CD4-positive, alpha-beta T cell treated with Interleukin-4 for 4 hours (primary cell): ENCODE data around the gene MAB21L4.

Experiments used
- DNase-seq: peaks from one replicate; pipeline ENCODE4 v3.0.0-alpha.2; 2020

Gene MAB21L4

DNA sequence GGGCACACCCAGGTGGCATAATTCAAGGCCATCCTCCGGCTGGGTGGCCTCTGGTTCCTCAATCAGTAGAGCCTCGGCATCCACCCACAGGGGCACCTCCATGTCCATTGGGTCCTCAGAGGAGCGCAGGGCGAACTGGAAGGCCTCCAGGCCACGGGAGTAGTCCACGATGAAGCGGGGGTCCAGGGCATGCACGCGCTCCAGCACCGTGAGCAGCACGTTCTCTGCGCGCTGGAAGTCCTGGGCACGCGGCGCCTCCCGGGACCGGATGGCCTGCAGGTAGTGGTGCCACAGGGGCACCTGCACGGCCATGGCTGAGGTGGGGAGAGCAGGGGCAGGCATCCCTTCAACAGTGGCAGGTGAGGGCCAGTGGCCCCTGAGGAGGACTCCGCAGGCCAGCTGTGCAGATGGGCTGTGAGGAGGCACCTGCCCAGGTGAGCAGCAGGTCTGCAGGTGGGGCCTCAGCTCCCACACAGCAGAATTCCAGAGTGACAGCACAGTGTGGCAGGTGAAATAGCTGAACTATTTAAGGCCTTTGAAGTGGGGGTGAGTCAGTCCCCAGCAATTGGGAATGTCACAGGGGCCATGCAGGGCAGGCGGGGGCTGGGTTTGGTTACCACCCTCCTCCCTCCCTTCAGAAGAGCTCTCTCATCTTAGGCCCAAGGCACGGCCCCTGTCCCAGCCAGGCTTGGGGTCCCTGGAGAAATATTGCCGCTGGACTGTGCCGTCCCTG is at the start of gene MAB21L4:
MAB21L4 (minus strand) TSS at position 501 of the 733 bp plus-strand sequence; CDS start at position 342, 159 bp downstream.
- DNase-seq, result no peak

DNA sequence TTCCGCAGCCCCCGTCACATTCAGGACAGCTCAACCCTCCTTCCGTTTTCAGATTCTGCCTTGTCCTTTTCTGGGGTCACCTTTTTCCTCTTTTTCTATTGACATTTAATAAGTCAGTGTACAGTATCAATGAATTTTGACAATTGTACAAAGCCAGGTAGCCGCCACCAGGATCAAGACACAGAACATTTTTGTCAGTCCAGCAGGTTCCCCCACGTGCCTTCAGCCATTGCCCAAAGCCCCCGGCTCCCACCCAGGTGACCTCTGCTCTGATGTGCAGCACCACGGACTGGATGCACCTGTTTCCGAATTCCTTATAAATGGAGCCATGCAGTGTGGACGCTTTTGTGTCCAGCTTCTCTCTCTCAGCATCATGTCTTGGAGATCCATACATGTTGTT is 40.1 kb upstream of the MAB21L4 start:
- DNase-seq, result no peak

DNA sequence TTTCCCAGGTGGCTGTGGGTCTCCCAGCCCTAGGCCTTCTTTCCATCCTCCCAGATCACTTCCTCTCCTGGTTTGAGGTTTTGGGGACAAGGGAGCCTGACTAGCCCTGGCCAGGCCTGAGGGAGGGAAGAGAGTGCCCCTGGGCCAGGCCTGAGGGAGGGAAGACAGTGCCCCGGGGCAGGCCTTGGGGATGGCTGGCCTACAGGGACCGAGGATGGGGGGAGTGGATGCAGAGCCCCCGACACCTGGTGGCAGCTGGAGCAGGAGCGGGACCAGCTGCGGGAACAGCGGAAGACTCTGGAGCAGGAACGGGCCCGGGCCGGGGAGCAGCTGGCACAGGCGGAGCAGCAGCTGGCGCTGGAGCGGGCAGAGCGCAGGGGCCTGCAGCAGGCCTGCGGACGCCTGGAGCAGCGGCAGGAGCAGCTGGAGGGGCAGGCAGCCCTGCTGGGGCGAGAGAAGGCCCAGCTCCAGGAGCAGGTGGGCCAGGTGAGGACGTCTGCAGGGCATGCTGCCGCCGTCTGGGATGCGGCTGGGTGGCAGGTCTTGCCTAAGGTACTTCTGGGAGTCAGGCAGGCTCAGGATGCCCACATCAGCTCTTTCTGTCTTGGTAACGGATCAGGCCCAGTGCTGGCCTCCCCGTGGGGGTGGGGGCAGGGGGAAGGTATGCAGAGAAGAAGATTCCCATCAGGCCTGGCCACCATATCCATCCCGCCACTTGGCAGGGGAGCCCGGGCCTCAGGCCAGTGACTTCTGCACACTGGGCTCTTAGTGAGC is 39.3 kb upstream of the MAB21L4 start:
- DNase-seq, result no peak

DNA sequence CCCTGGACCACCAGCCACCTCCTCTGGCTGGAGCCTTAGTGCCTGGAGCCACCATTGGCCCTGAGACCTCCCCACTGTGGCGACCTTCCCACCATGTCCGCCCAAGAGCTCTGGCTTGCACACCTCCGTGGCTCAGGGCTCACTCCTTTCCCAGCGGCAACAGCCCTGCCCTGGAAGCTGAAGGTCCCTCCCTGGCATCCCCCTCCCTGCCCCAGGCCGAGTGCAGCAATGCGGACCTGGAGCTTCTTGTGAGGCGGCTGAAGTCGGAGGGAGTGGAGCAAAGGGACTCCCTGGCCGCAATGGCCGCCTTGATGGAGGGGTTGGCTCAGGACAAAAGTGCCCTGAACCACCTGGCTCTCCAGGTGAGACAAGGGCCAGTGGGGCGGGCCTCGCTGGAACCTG is 38.7 kb upstream of the MAB21L4 start:
- DNase-seq, result no peak

- DNase-seq, result no peak
Measured at GRCh38 chr2:240933966-240934700, 38.2 kb upstream of the MAB21L4 start.

GRCh38 chr2:240933048-240933965 is 37.4 kb upstream of the MAB21L4 start:
- no peak for DNase-seq

- no peak for DNase-seq
Measured at GRCh38 chr2:240932724-240933047, 36.7 kb upstream of the MAB21L4 start.

DNA sequence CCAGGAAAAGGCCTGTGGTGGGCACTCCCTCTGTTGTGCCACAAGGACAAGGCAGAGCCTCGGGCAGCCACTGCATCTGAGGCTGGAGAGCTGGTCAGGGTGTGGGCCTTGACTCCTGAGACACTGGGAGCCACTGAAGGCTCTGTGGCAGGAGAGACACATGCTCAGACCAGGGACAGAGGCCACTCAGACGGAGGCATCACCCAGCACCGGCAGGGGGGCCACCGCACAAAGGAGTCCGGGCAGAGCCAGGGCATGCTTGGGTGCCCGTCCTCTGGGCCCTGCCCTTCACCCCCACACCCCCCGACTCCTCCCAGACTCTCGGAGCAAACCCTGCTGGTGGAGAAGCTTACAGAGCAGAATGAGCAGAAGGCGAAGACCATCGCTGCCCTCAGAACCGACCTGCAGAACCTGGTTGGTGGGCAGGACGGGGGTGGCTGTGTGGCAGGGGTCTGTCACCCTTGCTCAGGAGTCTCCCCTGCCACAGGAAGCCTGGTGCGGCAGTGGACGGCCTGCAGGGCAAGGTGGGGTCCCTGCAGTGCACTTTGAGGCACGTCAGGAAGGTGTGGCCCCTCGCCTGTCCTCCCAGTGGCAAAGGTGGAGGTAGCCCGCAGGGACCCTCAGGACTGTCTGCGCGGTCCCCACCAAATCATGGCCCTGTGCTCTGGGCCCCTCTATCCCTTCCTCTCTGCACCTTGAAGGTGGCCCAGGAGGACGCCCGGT is 36.2 kb upstream of the MAB21L4 start:
- DNase-seq, result no peak

- no peak for DNase-seq
Measured at GRCh38 chr2:240931319-240931949, 35.5 kb upstream of the MAB21L4 start.

DNA sequence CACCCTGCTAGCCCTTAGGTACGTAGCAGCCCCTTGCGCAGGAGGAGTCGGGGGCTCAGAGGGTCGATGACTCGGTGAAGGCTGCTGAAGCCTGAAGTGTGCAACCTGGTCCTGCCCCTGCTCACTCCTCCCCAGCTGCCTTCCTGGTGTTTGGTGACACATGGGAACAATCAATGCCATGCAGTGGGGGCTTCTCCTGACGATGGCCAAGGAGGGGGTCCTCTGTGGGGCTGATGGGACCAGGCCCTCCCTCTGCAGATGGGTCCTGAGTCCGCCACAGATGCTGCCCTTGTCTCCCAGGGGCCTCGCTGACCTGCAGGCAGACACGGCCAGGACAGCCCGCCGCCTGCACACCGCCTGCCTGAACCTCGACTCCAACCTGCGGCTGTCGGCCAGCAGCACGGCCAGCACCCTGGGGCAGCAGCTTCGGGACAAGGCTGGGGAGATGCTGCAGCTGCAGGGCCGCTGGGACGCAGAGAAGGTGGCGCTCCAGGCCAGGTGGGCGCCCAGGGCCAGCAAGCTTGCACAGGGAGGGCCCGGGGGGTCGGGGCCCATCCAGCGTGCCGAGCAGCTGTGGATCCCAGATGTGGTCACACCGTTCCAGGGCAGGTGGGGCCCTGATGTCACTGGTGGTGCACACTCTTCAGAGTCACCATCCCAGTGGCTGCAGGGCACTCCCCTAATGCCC is 34.8 kb upstream of the MAB21L4 start:
- DNase-seq, result no peak

GRCh38 chr2:240930096-240930630 is 34.2 kb upstream of the MAB21L4 start:
- no peak for DNase-seq

GRCh38 chr2:240929364-240930095 is 33.6 kb upstream of the MAB21L4 start:
- no peak for DNase-seq

GRCh38 chr2:240928476-240929363 is 32.8 kb upstream of the MAB21L4 start:
- no peak for DNase-seq

DNA sequence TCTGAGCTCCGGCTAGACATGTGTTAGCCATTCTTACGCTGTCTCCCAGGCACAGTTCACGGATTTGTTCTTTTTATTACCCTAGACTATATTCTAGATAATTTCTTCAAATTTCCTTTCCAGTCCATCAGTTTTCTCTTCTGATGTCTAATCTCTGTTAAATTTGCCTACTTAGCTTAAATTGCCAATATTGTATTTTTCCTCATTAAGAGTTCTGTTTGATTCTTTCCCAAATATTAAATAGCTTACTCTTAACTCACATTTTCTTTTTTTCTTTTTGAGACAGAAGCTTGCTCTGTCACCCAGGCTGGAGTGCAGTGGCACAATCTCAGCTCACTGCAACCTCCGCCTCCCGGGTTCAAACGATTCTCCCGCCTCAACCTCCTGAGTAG is 31.4 kb upstream of the MAB21L4 start:
- DNase-seq, result no peak

DNA sequence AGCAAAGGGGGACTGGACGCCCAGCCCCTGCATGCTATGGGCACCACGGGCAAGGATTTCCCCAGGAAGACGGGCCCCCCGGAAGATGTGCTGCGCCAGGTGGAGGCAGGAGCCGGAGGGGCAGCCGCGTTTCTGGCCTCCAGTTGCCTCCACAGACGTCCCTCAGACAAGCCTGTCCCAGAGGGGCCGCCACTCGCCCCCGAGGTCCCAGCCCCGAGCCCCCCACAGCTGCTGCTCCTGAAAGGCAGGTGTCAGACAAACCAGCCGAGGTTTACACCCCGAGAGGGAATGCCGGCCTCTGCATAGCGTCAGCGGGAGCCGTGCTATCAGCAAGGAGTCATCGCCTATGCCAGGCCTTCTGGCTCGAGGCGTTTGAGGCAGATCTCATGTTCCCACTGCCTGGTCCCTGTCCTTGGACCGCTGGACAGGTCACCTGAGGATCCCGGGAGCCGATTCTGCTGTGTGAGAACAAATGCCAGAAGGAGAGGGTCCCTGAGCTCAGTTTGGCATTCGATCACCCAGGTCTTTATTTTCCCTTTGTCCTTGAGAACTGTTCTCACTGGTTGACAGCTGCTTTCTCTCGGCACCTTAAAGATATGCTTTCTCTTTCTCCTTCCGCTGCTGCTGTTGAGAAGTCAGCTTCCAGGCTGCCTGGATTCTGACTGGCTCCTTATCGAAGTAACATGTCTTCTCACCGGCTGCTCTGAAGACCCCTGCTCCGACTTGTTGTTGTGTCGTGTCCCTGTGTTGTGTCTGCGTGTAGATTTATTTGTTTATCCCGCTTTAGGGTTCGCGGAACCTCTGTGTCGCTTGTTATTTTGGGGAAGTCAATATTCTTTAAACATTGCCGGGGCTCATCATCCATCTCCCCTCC is 30.8 kb upstream of the MAB21L4 start:
- no peak for DNase-seq

DNA sequence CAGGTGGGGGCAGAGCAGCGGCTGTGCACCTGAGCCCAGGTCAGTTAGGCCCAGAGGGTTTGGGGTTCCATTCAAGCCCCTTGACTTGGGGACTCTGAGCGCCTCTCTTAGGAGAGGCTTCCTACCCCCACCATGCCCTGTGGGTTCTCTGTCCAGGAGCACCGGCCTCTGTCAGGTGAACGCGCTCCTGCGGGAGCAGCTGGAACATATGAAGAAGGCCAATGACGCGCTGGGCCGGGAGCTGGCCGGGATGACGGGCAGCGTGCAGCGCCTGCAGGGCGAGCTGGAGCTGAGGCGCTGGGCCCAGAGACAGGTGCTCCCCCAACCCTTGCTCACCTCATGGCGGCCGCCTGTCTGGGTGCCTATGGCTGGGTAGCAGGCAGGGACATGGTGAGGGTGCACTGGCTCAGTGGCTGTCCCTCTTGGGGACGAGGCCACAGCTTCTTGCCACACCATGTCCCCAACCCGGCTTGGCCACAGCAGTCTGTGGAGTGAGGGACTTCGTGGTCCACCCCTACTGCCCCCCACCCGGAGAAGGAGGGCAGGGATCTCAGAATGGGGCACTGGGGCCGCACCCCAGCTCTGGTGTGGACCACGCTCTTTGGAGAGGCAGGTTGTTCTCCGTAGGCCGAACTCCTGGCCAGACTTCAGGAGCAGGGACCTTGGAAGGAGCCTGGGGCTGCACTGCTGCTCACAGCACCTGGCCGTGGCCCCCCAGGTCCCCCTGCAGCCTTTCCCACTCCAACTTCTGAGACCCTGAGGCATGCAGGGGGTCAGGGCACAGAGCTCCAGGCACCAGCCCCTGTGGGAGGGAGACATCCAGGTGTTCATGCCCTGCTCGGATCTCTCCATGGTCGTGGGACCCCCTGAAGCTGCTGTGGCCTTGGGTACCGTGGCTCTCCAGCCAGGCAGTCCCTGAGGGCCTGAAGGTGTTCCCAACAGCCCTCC is 29.9 kb upstream of the MAB21L4 start:
- no peak for DNase-seq

DNA sequence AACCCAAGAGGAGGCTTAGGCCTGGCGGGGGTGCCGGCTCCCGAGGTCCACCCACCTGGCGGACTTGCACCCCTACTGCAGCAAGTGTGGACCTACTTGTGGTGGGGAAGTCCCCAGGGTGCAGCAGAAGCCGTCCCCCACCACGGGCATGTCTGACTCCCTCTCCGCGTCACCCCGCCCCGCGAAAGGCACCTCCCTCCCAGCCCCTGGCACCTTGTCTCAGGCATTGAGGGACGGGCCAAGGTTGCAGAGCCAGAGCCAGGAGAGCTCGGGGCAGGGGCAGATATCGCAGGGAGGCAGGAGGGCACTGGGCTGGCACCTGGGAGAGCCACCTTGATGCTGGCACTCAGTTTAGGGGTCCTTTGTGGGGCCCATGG is 29.2 kb upstream of the MAB21L4 start:
- no peak for DNase-seq
